Lung (tissue), 12 donors: Measurements from ENCODE around the gene ARPC1A. TPM values are rescaled to one million over a fixed set of nuclear protein-coding genes. Genes with fewer than 3 reads are reported as not detected.
"Not testable (repeated sequence)": the region's sequence is repeated elsewhere in the genome, so short reads cannot be mapped to it uniquely, and the experiment has no call there.

Source experiments
- ATAC-seq: fragments of 200-7000 bp; cut with Tn5 transposase; one replicate; pipeline ENCODE4 v1.9.1; 2020; ENCODE audit warnings: moderate number of reproducible peaks; ENCODE audit not compliant: insufficient read depth, low FRiP score
- DNase-seq, 3 donors: peaks; one replicate each; pipeline ENCODE4 v3.0.0-alpha.2; 2013 to 2017
- H3K27ac ChIP-seq, 2 donors: one replicate each; pipeline ENCODE4 v1.5.1; 2013; ENCODE audit warnings: mild to moderate bottlenecking in 2 of 2, moderate library complexity in 2 of 2, control low read depth in 1 of 2, inconsistent platforms in 1 of 2, low read depth in 1 of 2, low read length in 1 of 2
- H3K27me3 ChIP-seq, 3 donors: one replicate each; pipeline ENCODE4 v1.5.1; 2013; ENCODE audit warnings: low read length in 2 of 3; ENCODE audit not compliant: control insufficient read depth in 3 of 3, insufficient read depth in 3 of 3
- H3K36me3 ChIP-seq, 4 donors: one replicate each; pipeline ENCODE4 v1.5.1; 2013; ENCODE audit warnings: low read length in 4 of 4, mild to moderate bottlenecking in 1 of 4, moderate library complexity in 1 of 4; ENCODE audit not compliant: control insufficient read depth in 4 of 4, insufficient read depth in 4 of 4
- H3K4me1 ChIP-seq, 5 donors: one replicate each; pipeline ENCODE4 v1.5.1; 2013; ENCODE audit warnings: low read length in 5 of 5, mild to moderate bottlenecking in 2 of 5, moderate library complexity in 1 of 5; ENCODE audit not compliant: control insufficient read depth in 5 of 5, insufficient read depth in 5 of 5
- H3K4me3 ChIP-seq: one replicate; pipeline ENCODE4 v1.5.1; 2013; ENCODE audit warnings: mild to moderate bottlenecking, control low read depth, moderate library complexity
- H3K9ac ChIP-seq, 2 donors: one replicate each; pipeline ENCODE4 v1.5.1; 2013; ENCODE audit warnings: low read length in 2 of 2, control low read depth in 1 of 2; ENCODE audit not compliant: insufficient read depth in 1 of 2
- H3K9me3 ChIP-seq, 4 donors: one replicate each; pipeline ENCODE4 v1.5.1; 2013; ENCODE audit warnings: low read length in 3 of 4, mild to moderate bottlenecking in 1 of 4, moderate library complexity in 1 of 4; ENCODE audit not compliant: control insufficient read depth in 4 of 4, insufficient read depth in 3 of 4
- CTCF ChIP-seq: IDR thresholded peaks from 2 replicates; pipeline ENCODE4 v1.5.1; 2012; ENCODE audit warnings: mild to moderate bottlenecking; ENCODE audit errors: control extremely low read depth, extremely low read depth
- WGBS, 2 donors: extraction: QIAGEN DNeasy Blood & Tissue Kit; methylation state at CpG; one replicate each; pipeline ENCODE4 v1.1.7; 2013; 5-methylcytosine and 5-hydroxymethylcytosine counted together
- polyA plus RNA-seq, 2 donors: library from polyadenylated mRNA; stranded (reverse); fragments of 200-250 nt; gene quantifications; one replicate each; pipeline ENCODE4 v1.2.1, GENCODE V29; 2013
- total RNA-seq, 2 donors: library from RNA; depleted of rRNA in 1 of 2; stranded (reverse); fragments of >200 nt in 1 of 2; gene quantifications; one replicate each; pipeline ENCODE4 v1.2.1, GENCODE V29; 2014 to 2021
- donor health status: control.
- donor health status: control.
- donor health status: Bipolar disorder and iron deficiency.
- donor health status: healthy.
- donor health status: DM: yes; HTN: yes; CAD: no.

The ARPC1A gene
- total and polyA plus RNA-seq, 4 donors = 71.3 to 212 (median 120) TPM

GRCh38 chr7:99374111-99375064 lies 48.7 kb downstream of the ARPC1A start, which contains the start of gene ARPC1B:
ARPC1B (plus strand) TSS chr7:99374730; CDS start chr7:99385715, 10,985 bp downstream.
- H3K9me3 ChIP-seq = no peaks in the 10 kb centered on the region
- TF ChIP-seq CTCF = no peak
- ATAC-seq (peak; percentile 80), DNase-seq (peak; percentile 41 to 59 (median 59))
- H3K4me3 ChIP-seq = peak within 1 kb of the TSS; percentile 73
- H3K4me1 ChIP-seq = peaks cover 0 to 9% (median 4%) of the 10 kb centered on the region in 5 donors
- 1% methylated on average over 59 to 95 of the region's 95 CpGs for WGBS, 2 donors
- H3K27me3 ChIP-seq = no peaks in the 10 kb centered on the region
- peaks cover 0 to 7% (median 0%) of the 10 kb centered on the region in 4 donors for H3K36me3 ChIP-seq
- peak within 1 kb of the TSS; percentile 68 to 95 for H3K27ac ChIP-seq
- no peak within 1 kb of the TSS for H3K9ac ChIP-seq

GRCh38 chr7:99375070-99375807 lies 49.5 kb downstream of the ARPC1A start:
- peak; percentile 58 for ATAC-seq
- TF ChIP-seq CTCF = no peak
- H3K27me3 ChIP-seq = no peaks in the 10 kb centered on the region
- H3K36me3 ChIP-seq = peaks cover 0 to 5% (median 0%) of the 10 kb centered on the region in 4 donors
- peak overlapping the region; percentile 68 to 95 for H3K27ac ChIP-seq
- WGBS, 2 donors = 3 to 7% methylated on average over 31 to 58 of the region's 58 CpGs
- peak; percentile 58 to 72 (median 65) for DNase-seq
- H3K4me3 ChIP-seq = peak overlapping the region; percentile 73
- no peak overlapping the region for H3K9ac ChIP-seq
- peaks cover 0 to 13% (median 5%) of the 10 kb centered on the region in 5 donors for H3K4me1 ChIP-seq
- H3K9me3 ChIP-seq = no peaks in the 10 kb centered on the region

GRCh38 chr7:99379043-99379577 lies 53.4 kb downstream of the ARPC1A start:
- Histone ChIP-seq H3K4me3 (no peak overlapping the region), H3K4me1 (peaks cover 0 to 24% (median 5%) of the 10 kb centered on the region in 5 donors), H3K27ac (peak overlapping the region; percentile 27 to 95), H3K27me3 (no peaks in the 10 kb centered on the region), H3K9me3 (no peaks in the 10 kb centered on the region), H3K9ac (no peak overlapping the region), H3K36me3 (peaks cover 0 to 23% (median 0%) of the 10 kb centered on the region in 4 donors)
- DNase-seq = peak in 2 of 3 donors; percentile 38 to 60
- WGBS, 2 donors = 7 to 9% methylated on average over 7 of the region's 7 CpGs
- TF ChIP-seq CTCF = no peak
- peak; percentile 56 for ATAC-seq

- peak overlapping the region; percentile 27 to 95 for H3K27ac ChIP-seq
- not testable (repeated sequence) for H3K9me3 ChIP-seq, H3K4me3 ChIP-seq, ATAC-seq, DNase-seq, H3K27me3 ChIP-seq, H3K9ac ChIP-seq
- WGBS, 2 donors = 30 to 45% methylated on average over 7 of the region's 7 CpGs
- peaks cover 0 to 25% (median 0%) of the 10 kb centered on the region in 4 donors for H3K36me3 ChIP-seq
- peaks cover 0 to 26% (median 5%) of the 10 kb centered on the region in 5 donors for H3K4me1 ChIP-seq
Observed at GRCh38 chr7:99379693-99380031, 54.0 kb downstream of the ARPC1A start.
